H1 (cell line): ENCODE data around the gene REXO5. TPM values are rescaled to one million over a fixed set of nuclear protein-coding genes. Genes with fewer than 3 reads are reported as not detected.

Experiments
- CTCF ChIA-PET: fragments of 300-600 bp; sonication (Branson Sonifier 250); formaldehyde crosslinking; loops from one replicate; lab custom pipeline; 2021; ENCODE audit not compliant: partially characterized antibody; lab: Charles Lee
- POLR2A ChIA-PET: fragments of 300-600 bp; sonication (Branson Sonifier 250); formaldehyde crosslinking; loops from one replicate; lab custom pipeline; 2021; ENCODE audit warnings: inconsistent platforms; ENCODE audit not compliant: partially characterized antibody; lab: Charles Lee
- DNase-seq, 2 experiments: peaks; one replicate each; pipeline versions ENCODE4 v3.0.0 to v3.0.0-alpha.2; 2010 to 2022; ENCODE audit warnings: low spot score in 2 of 2, low read depth in 1 of 2, mixed read lengths in 1 of 2
- FAIRE-seq: peaks from 2 replicates; lab custom pipeline; 2011; peaks lifted over from hg19 to GRCh38; lab: Jason Lieb, UNC
- H2AFZ ChIP-seq: 2 replicates; pipeline ENCODE4 v1.8.1; 2012; ENCODE audit warnings: low read length, inconsistent platforms
- H2AK5ac ChIP-seq: 2 replicates; pipeline ENCODE4 v1.6.1; 2013; ENCODE audit warnings: low read depth, low read length
- H2BK120ac ChIP-seq: replicated peaks from 2 replicates; pipeline ENCODE3; 2013; ENCODE audit warnings: low read depth, low read length, inconsistent platforms
- H2BK12ac ChIP-seq: 2 replicates; pipeline ENCODE4 v1.6.1; 2013; ENCODE audit warnings: low read depth, low read length
- H2BK15ac ChIP-seq: 2 replicates; pipeline ENCODE4 v1.6.1; 2013; ENCODE audit warnings: low read length
- H2BK20ac ChIP-seq: 2 replicates; pipeline ENCODE4 v1.6.1; 2013; ENCODE audit warnings: low read length
- H2BK5ac ChIP-seq: 2 replicates; pipeline ENCODE4 v1.6.1; 2013; ENCODE audit warnings: low read depth, low read length
- H3K14ac ChIP-seq: 2 replicates; pipeline ENCODE4 v1.6.1; 2013; ENCODE audit warnings: inconsistent platforms; ENCODE audit not compliant: insufficient read length
- H3K18ac ChIP-seq: 2 replicates; pipeline ENCODE4 v1.6.1; 2013; ENCODE audit warnings: low read length; ENCODE audit errors: extremely low read depth
- H3K23ac ChIP-seq: 2 replicates; pipeline ENCODE4 v1.6.1; 2013; ENCODE audit warnings: inconsistent platforms; ENCODE audit not compliant: insufficient read length
- H3K23me2 ChIP-seq: 2 replicates; pipeline ENCODE4 v1.6.1; 2013; ENCODE audit warnings: low read depth, low read length
- H3K27ac ChIP-seq: 2 replicates; pipeline ENCODE4 v1.6.1; 2011; ENCODE audit warnings: low read depth, low read length, inconsistent platforms
- H3K27me3 ChIP-seq, 4 experiments: replicated peaks in 1 of 4; 1 replicate in 1 of 4; 2 replicates in 3 of 4; pipeline versions ENCODE4 v1.6.1 to v1.8.1; 2011 to 2013; ENCODE audit warnings: low read length in 3 of 4, mild to moderate bottlenecking in 3 of 4, inconsistent platforms in 2 of 4, mixed read lengths in 2 of 4, moderate library complexity in 1 of 4; ENCODE audit not compliant: control insufficient read depth in 3 of 4, insufficient read depth in 3 of 4; ENCODE audit errors: extremely low read depth in 1 of 4
- H3K36me3 ChIP-seq, 4 experiments: 2 replicates each; pipeline versions ENCODE4 v1.6.1 to v1.8.1; 2011 to 2013; ENCODE audit warnings: mild to moderate bottlenecking in 4 of 4, low read length in 3 of 4, moderate library complexity in 2 of 4, control low read depth in 1 of 4, inconsistent platforms in 1 of 4; ENCODE audit not compliant: insufficient read depth in 4 of 4, control insufficient read depth in 2 of 4
- H3K4ac ChIP-seq: replicated peaks from 2 replicates; pipeline ENCODE3; 2013; ENCODE audit warnings: low read length, low read depth, mixed read lengths, inconsistent platforms; ENCODE audit not compliant: insufficient read length
- H3K4me1 ChIP-seq, 4 experiments: replicated peaks in 1 of 4; 1 replicate in 1 of 4; 2 replicates in 3 of 4; pipeline versions ENCODE4 v1.6.1 to v1.8.1; 2011 to 2013; ENCODE audit warnings: low read length in 3 of 4, inconsistent platforms in 2 of 4, mixed read lengths in 1 of 4; ENCODE audit not compliant: insufficient read depth in 4 of 4, control insufficient read depth in 3 of 4
- H3K4me2 ChIP-seq, 2 experiments: 2 replicates each; pipeline versions ENCODE4 v1.6.1 to v1.8.1; 2011 to 2013; ENCODE audit warnings: low read depth in 2 of 2, low read length in 2 of 2, control low read depth in 1 of 2, inconsistent platforms in 1 of 2, mild to moderate bottlenecking in 1 of 2; ENCODE audit not compliant: insufficient read depth in 1 of 2
- H3K4me3 ChIP-seq, 4 experiments: fragments of 200-600, 300-600 bp in 1 of 4; sonication (generic), shearing (Covaris generic), sonication (Bioruptor Twin) in 1 of 4; 2 replicates each; pipeline versions ENCODE4 v1.5.1 to v1.8.1; 2011 to 2016; ENCODE audit warnings: low read length in 4 of 4, low read depth in 3 of 4, control low read depth in 2 of 4, inconsistent platforms in 2 of 4, mild to moderate bottlenecking in 2 of 4, mixed read lengths in 1 of 4, moderate library complexity in 1 of 4; ENCODE audit not compliant: insufficient read depth in 2 of 4; ENCODE audit errors: extremely low read depth in 1 of 4
- H3K56ac ChIP-seq: replicated peaks from 2 replicates; pipeline ENCODE3; 2013; ENCODE audit warnings: low read depth, mild to moderate bottlenecking, mixed read lengths, low read length, inconsistent platforms; ENCODE audit not compliant: insufficient read length
- H3K79me1 ChIP-seq: 2 replicates; pipeline ENCODE4 v1.6.1; 2013; ENCODE audit warnings: low read depth, low read length, control low read depth
- H3K79me2 ChIP-seq, 2 experiments: 2 replicates each; pipeline versions ENCODE4 v1.6.1 to v1.8.1; 2012 to 2013; ENCODE audit warnings: low read length in 2 of 2, mild to moderate bottlenecking in 2 of 2, inconsistent platforms in 1 of 2; ENCODE audit not compliant: insufficient read depth in 2 of 2, control insufficient read depth in 1 of 2
- H3K9ac ChIP-seq, 4 experiments: replicated peaks in 1 of 4; 1 replicate in 1 of 4; 2 replicates in 3 of 4; pipeline versions ENCODE4 v1.6.1 to v1.8.1; 2011 to 2013; ENCODE audit warnings: low read depth in 3 of 4, low read length in 3 of 4, control low read depth in 2 of 4, mild to moderate bottlenecking in 2 of 4, moderate library complexity in 2 of 4, inconsistent platforms in 1 of 4; ENCODE audit errors: extremely low read depth in 1 of 4
- H3K9me3 ChIP-seq, 2 experiments: 2 replicates each; pipeline versions ENCODE4 v1.6.1 to v1.8.1; 2012 to 2013; ENCODE audit warnings: mild to moderate bottlenecking in 2 of 2, moderate library complexity in 2 of 2, control low read depth in 1 of 2, inconsistent platforms in 1 of 2, low read depth in 1 of 2, low read length in 1 of 2, mixed read lengths in 1 of 2; ENCODE audit not compliant: insufficient read depth in 2 of 2
- H4K20me1 ChIP-seq, 2 experiments: replicated peaks in 1 of 2; 2 replicates each; pipeline versions ENCODE3 to v1.8.1; 2011 to 2013; ENCODE audit warnings: inconsistent platforms in 2 of 2, low read length in 2 of 2, mild to moderate bottlenecking in 1 of 2; ENCODE audit not compliant: insufficient read depth in 2 of 2, control insufficient read depth in 1 of 2
- H4K5ac ChIP-seq: 2 replicates; pipeline ENCODE4 v1.6.1; 2013; ENCODE audit warnings: low read length, low read depth, mixed read lengths, inconsistent platforms; ENCODE audit not compliant: insufficient read length
- H4K8ac ChIP-seq: 2 replicates; pipeline ENCODE4 v1.8.0; 2013; ENCODE audit warnings: mild to moderate bottlenecking, moderate library complexity, low read length, inconsistent platforms; ENCODE audit not compliant: insufficient read depth; ENCODE audit errors: extremely low read depth
- H4K91ac ChIP-seq: replicated peaks from 2 replicates; pipeline ENCODE3; 2013; ENCODE audit warnings: low read length, mixed read lengths, inconsistent platforms; ENCODE audit not compliant: insufficient read length
- KDM5A ChIP-seq: fragments of 200-600 bp; IDR thresholded peaks from 2 replicates; pipeline ENCODE4 v1.7.1; 2012; ENCODE audit warnings: mild to moderate bottlenecking, low read length, inconsistent platforms, mixed read lengths
- MAX ChIP-seq: IDR thresholded peaks from 2 replicates; pipeline ENCODE4 v1.6.1; 2012; ENCODE audit warnings: inconsistent platforms
- polyA plus RNA-seq, 7 experiments: library from polyadenylated mRNA; depleted of rRNA in 3 of 7; stranded (reverse) in 5 of 7; unstranded in 2 of 7; fragments of >200 nt in 5 of 7; fragments of 200-250 nt in 2 of 7; gene quantifications; 1 replicate in 5 of 7; 2 replicates in 1 of 7; 4 replicates in 1 of 7; pipeline versions ENCODE4 v1.2.1 to v1.2.3, GENCODE V29; 2011 to 2013; ENCODE audit warnings: missing spikeins in 2 of 7, mixed read lengths in 2 of 7
- total RNA-seq: library from RNA; stranded (reverse); fragmentation: NEBNext Ultra II Directional; extraction: Animal tissue kit (Norgen Biotek cat#: 25700); gene quantifications from 2 replicates; pipeline ENCODE4 v1.2.1, GENCODE V29; 2021

REXO5 gene
- total and polyA plus RNA-seq, 2 of the 8 experiments (the other 6 are each of a cell fraction or from before 2014, with no cell fraction given) = 2.4 to 8.9 TPM

DNA sequence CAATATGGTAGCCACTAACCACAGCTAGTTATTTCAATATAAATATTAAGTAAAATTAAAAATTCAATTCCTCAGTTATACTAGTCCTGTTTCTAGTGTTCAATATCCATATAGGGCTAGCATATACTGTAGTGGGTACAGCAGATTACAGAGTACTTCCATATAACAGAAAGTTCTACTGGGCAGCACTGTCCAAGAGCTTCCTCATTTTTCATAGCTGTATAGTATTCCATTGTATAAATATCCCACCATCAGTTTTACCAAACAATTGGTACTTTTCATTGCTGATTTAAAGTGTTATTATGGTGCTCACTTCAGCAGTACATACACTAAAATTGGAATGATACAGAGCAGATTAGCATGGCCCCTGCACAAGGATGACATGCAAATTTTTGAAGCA lies 22.1 kb upstream of the REXO5 start:
- H4K5ac ChIP-seq = no peak overlapping the region
- no peaks in the 10 kb centered on the region for H3K4me1 ChIP-seq
- H3K27me3 ChIP-seq = no peaks in the 10 kb centered on the region
- H2BK15ac ChIP-seq = no peak overlapping the region
- H3K14ac ChIP-seq = no peak overlapping the region
- H3K9me3 ChIP-seq = no peaks in the 10 kb centered on the region
- H4K20me1 ChIP-seq = no peaks in the 10 kb centered on the region
- H3K23me2 ChIP-seq = no peaks in the 10 kb centered on the region
- no peak overlapping the region for H2AFZ ChIP-seq
- H2AK5ac ChIP-seq = no peak overlapping the region
- no peak overlapping the region for H3K4ac ChIP-seq
- H3K56ac ChIP-seq = no peak overlapping the region
- H3K79me1 ChIP-seq = no peaks in the 10 kb centered on the region
- H3K23ac ChIP-seq = no peak overlapping the region
- CTCF ChIA-PET = interaction anchor here (1.9 kb wide), 1 partner anchor 9 kb away, joined by 7 read pairs; no protein-coding TSS in a partner anchor
- H3K36me3 ChIP-seq = no peaks in the 10 kb centered on the region
- no peak overlapping the region for H3K4me2 ChIP-seq
- no peak overlapping the region for H3K4me3 ChIP-seq
- TF ChIP-seq MAX (no peak), KDM5A (no peak)
- FAIRE-seq = no peak
- no peak overlapping the region for H2BK20ac ChIP-seq
- no peak overlapping the region for H2BK120ac ChIP-seq
- POLR2A ChIA-PET = no interaction called here
- no peak overlapping the region for H4K91ac ChIP-seq
- H3K27ac ChIP-seq = no peak overlapping the region
- no peak overlapping the region for H2BK5ac ChIP-seq
- H2BK12ac ChIP-seq = no peak overlapping the region
- H3K79me2 ChIP-seq = no peaks in the 10 kb centered on the region
- H3K9ac ChIP-seq = no peak overlapping the region
- H4K8ac ChIP-seq = no peak overlapping the region
- no peak for DNase-seq
- H3K18ac ChIP-seq = no peak overlapping the region
